Erythroblast (primary cell): ENCODE results near the gene AMZ1.
A peak's percentile ranks its signal among the peaks of the same experiment; 100 is the strongest.

Experiments used
- GATA1 ChIP-seq: IDR thresholded peaks from 2 replicates; pipeline ENCODE4 v1.6.1; 2011; ENCODE audit warnings: low read depth, mild to moderate bottlenecking, control low read depth, low read length, moderate library complexity
- POLR2A ChIP-seq: IDR thresholded peaks from 2 replicates; pipeline ENCODE4 v1.6.1; 2011; ENCODE audit warnings: mild to moderate bottlenecking, low read length

DNA sequence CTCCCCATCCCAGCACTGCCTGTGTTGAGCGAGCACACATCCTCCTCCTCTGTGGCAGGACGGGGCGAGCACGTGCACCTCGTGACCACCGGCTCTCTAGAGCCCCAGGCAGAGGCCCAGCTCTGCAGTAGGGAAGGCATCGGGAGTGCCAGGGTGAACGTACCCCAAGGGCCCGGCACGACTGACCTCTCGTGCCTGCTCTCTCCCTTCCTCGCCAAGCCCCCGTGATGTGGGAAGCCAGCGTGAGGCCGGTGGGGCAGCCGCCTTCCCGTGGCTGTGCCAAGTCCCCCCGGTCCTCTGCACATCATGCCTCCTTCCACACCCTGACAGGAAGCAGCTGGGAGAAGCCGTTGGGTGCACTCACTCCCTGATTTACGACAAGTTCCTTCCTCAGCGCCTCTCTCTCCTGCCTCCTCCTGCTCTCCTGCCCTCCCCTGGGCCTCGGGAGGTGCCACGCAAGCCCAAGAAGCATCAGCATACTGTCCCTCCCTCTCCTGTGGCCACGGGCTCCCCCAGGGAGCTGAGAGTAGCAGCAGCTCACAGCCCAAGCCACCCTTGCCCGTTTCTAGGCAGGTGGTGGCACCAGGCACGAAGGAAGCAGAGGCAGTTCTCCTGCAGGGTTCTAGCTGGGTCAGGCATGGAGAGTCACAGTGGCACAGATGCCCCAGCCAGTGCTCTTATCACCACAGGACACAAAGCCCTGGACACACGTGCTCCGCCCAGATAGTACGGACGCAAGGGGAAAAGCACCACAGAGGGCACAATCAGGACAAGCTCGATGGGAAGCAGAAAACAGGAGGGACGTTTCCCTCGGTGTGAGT lies 47.0 kb downstream of the AMZ1 start:
- peak; percentile 82 for TF ChIP-seq POLR2A
- TF ChIP-seq GATA1: peak; percentile 87
